Adrenal gland (tissue), 12 donors: ENCODE results near the gene DHRS7B. TPM values are rescaled to one million over a fixed set of nuclear protein-coding genes. Genes with fewer than 3 reads are reported as not detected.
A peak's percentile ranks its signal among the peaks of the same experiment; 100 is the strongest.
"Not testable (repeated sequence)": the region's sequence is repeated elsewhere in the genome, so short reads cannot be mapped to it uniquely, and the experiment has no call there.

ENCODE experiments used
- DNase-seq, 7 donors: peaks; one replicate each; pipeline ENCODE4 v3.0.0-alpha.2; 2019 to 2020
- H3K27ac ChIP-seq, 5 donors: fragments of 200-600 bp; sonication (generic) in 4 of 5; 1 replicate in 3 of 5; 2 replicates in 2 of 5; pipeline versions ENCODE4 v1.5.1 to v1.8.0; 2016 to 2020; ENCODE audit warnings: mild to moderate bottlenecking in 1 of 5
- H3K27me3 ChIP-seq: fragments of 200-600 bp; 2 replicates; pipeline ENCODE4 v1.8.0; 2021
- H3K36me3 ChIP-seq, 2 donors: fragments of 200-600 bp; replicated peaks in 1 of 2; 1 replicate in 1 of 2; 2 replicates in 1 of 2; pipeline versions ENCODE4 v1.5.1 to v1.8.0; 2018 to 2022
- H3K4me1 ChIP-seq, 2 donors: fragments of 200-600 bp; replicated peaks in 1 of 2; 1 replicate in 1 of 2; 2 replicates in 1 of 2; pipeline versions ENCODE4 v1.5.1 to v1.8.0; 2018 to 2021
- H3K4me3 ChIP-seq, 4 donors: fragments of 200-600 bp; sonication (generic) in 3 of 4; one replicate each; pipeline ENCODE4 v1.5.1; 2016 to 2018
- H3K9me3 ChIP-seq, 3 donors: fragments of 200-600 bp; sonication (generic) in 1 of 3; replicated peaks in 1 of 3; 1 replicate in 2 of 3; 2 replicates in 1 of 3; pipeline versions ENCODE4 v1.5.1 to v1.8.0; 2016 to 2021
- CTCF ChIP-seq, 6 experiments: fragments of 450-650 bp in 4 of 6; fragments of 200-600 bp in 2 of 6; sonication (generic) in 1 of 6; IDR thresholded peaks; 1 replicate in 5 of 6; 2 replicates in 1 of 6; pipeline versions ENCODE4 v1.5.1 to v1.8.0; 2016 to 2021; ENCODE audit warnings: antibody characterized with exemption in 6 of 6, mild to moderate bottlenecking in 2 of 6, moderate library complexity in 1 of 6
- POLR2A ChIP-seq, 2 donors: fragments of 450-650 bp; IDR thresholded peaks; one replicate each; pipeline ENCODE4 v1.6.1; 2017; ENCODE audit warnings: antibody characterized with exemption in 2 of 2, mild to moderate bottlenecking in 2 of 2, moderate library complexity in 1 of 2
- whole genome bisulfite sequencing, 4 donors: extraction: QIAGEN DNeasy Blood & Tissue Kit in 2 of 4; methylation state at CpG; one replicate each; pipeline versions ENCODE4 v1.1.5 to v1.1.7; 2013 to 2017; 5-methylcytosine and 5-hydroxymethylcytosine counted together
- intact Hi-C, 2 donors: fragments of 100-400 bp; cut with DNase I; formaldehyde crosslinking; loops; one replicate each; pipeline versions ENCODE4 v1.14.1 to v1.15.0; 2022 to 2023
- polyA plus RNA-seq, 3 donors: library from polyadenylated mRNA; stranded (reverse); fragments of 200-250 nt in 2 of 3; fragments of 350-450 nt in 1 of 3; fragmentation: Illumina TruSeq in 1 of 3; extraction: RNeasy Lipid Tissue Mini Kit (QIAGEN cat#74804) in 1 of 3; gene quantifications; one replicate each; pipeline ENCODE4 v1.2.3, GENCODE V29; 2013 to 2014
- total RNA-seq, 9 donors: library from RNA; depleted of rRNA in 4 of 9; stranded (reverse); fragments of >200 nt in 4 of 9; fragments of 120-200 nt in 1 of 9; fragmentation: NEBNext Ultra II Directional in 1 of 9; extraction: Animal tissue kit (Norgen Biotek cat#: 25700) in 1 of 9; gene quantifications; one replicate each; pipeline versions ENCODE4 v1.1.0 to v1.2.4, GENCODE V29; 2013 to 2023
- donor health status: healthy with polysubstance abuse.
- donor health status: Bipolar disorder and iron deficiency.
- donor health status: DM: yes; HTN: yes; CAD: no.
- donor health status: DM: no; HTN: no; CAD: no.
- donor health status: DM: no; HTN: no; CAD: no.
- donor health status: DM: yes; HTN: yes; CAD: no.

The DHRS7B gene
- total and polyA plus RNA-seq, 12 donors: 18.0 to 68.5 (median 40.8) TPM

GRCh38 chr17:21113049-21113690, 13.6 kb upstream of the DHRS7B start:
- H3K4me3 ChIP-seq: no peak overlapping the region
- TF ChIP-seq POLR2A (IDR thresholded peaks at IDR 0.05) (no peak), CTCF (IDR thresholded peaks at IDR 0.05) (no peak)
- 51 to 63% (median 57%) methylated on average over 5 of the region's 5 CpGs for WGBS, 4 donors
- no peaks in the 10 kb centered on the region for H3K36me3 ChIP-seq
- no peak for DNase-seq
- H3K9me3 ChIP-seq: no peaks in the 10 kb centered on the region
- no peaks in the 10 kb centered on the region for H3K4me1 ChIP-seq
- H3K27me3 ChIP-seq: no peaks in the 10 kb centered on the region
- H3K27ac ChIP-seq: no peak overlapping the region
- intact Hi-C loops: no loop called here

- H3K27ac ChIP-seq: no peak overlapping the region
- TF ChIP-seq POLR2A (IDR thresholded peaks at IDR 0.05): no peak
- TF ChIP-seq CTCF (IDR thresholded peaks at IDR 0.05): no peak
- H3K4me3 ChIP-seq: no peak overlapping the region
- DNase-seq: peak in 1 of 7 donors; percentile 25
- H3K36me3 ChIP-seq: no peaks in the 10 kb centered on the region
- WGBS, 4 donors: 18 to 67% (median 46%) methylated on average over 1 of the region's 1 CpG
- intact Hi-C loops: no loop called here
- no peaks in the 10 kb centered on the region for H3K27me3 ChIP-seq
- H3K9me3 ChIP-seq: no peaks in the 10 kb centered on the region
- no peaks in the 10 kb centered on the region for H3K4me1 ChIP-seq
Observed at GRCh38 chr17:21113716-21114115, 13.0 kb upstream of the DHRS7B start.

GRCh38 chr17:21114791-21115190, 12.0 kb upstream of the DHRS7B start:
- H3K36me3 ChIP-seq, H3K27me3 ChIP-seq, H3K27ac ChIP-seq, intact Hi-C loops, H3K4me3 ChIP-seq, H3K9me3 ChIP-seq, H3K4me1 ChIP-seq: not testable (repeated sequence)
- 70 to 78% (median 74%) methylated on average over 4 of the region's 4 CpGs for WGBS, 4 donors
- DNase-seq: peak in 1 of 7 donors; percentile 13

- peak; percentile 71 to 85 (median 80) for TF ChIP-seq CTCF (IDR thresholded peaks at IDR 0.05)
- TF ChIP-seq POLR2A (IDR thresholded peaks at IDR 0.05): no peak
- H3K27ac ChIP-seq: peak overlapping the region in 1 of 5 donors; percentile 24
- H3K27me3 ChIP-seq: no peaks in the 10 kb centered on the region
- no peak overlapping the region for H3K4me3 ChIP-seq
- 25 to 31% (median 29%) methylated on average over 24 to 25 of the region's 25 CpGs for WGBS, 4 donors
- intact Hi-C loops: no loop called here
- peak; percentile 62 to 90 (median 73) for DNase-seq
- no peaks in the 10 kb centered on the region for H3K36me3 ChIP-seq
- H3K9me3 ChIP-seq: no peaks in the 10 kb centered on the region
- peaks cover 0 to 5% of the 10 kb centered on the region in 2 donors for H3K4me1 ChIP-seq
Observed at GRCh38 chr17:21119247-21119918, 7.4 kb upstream of the DHRS7B start.
